Superior temporal gyrus (tissue), 1 donor: Measurements from ENCODE around the gene SLC16A1.
"Not testable (repeated sequence)": the region's sequence is repeated elsewhere in the genome, so short reads cannot be mapped to it uniquely, and the experiment has no call there.

Source experiments
- DNase-seq: peaks from one replicate; pipeline ENCODE4 v3.0.0-alpha.2; 2016; ENCODE audit errors: extremely low spot score

SLC16A1 gene

GRCh38 chr1:112971006-112971405 lies 15.0 kb upstream of the SLC16A1 start:
- no peak for DNase-seq

GRCh38 chr1:112964347-112964746 lies 8.4 kb upstream of the SLC16A1 start:
- DNase-seq, result no peak

- no peak for DNase-seq
These were observed 5.1 kb upstream of the SLC16A1 start for GRCh38 chr1:112961072-112961471.

GRCh38 chr1:112960384-112960783 lies 4.4 kb upstream of the SLC16A1 start:
- no peak for DNase-seq

GRCh38 chr1:112958236-112958635 lies 2.2 kb upstream of the SLC16A1 start:
- DNase-seq, result not testable (repeated sequence)

GRCh38 chr1:112957133-112957812 lies 1.3 kb upstream of the SLC16A1 start:
- DNase-seq, result peak; percentile 66

GRCh38 chr1:112956544-112957132 lies 642 bp upstream of the SLC16A1 start:
- DNase-seq, result no peak

- DNase-seq, result peak; percentile 51
These were observed 837 bp downstream of the SLC16A1 start for GRCh38 chr1:112954945-112955772.

- DNase-seq, result peak; percentile 40
These were observed 1.9 kb downstream of the SLC16A1 start for GRCh38 chr1:112954017-112954650.

GRCh38 chr1:112950426-112950825 lies 5.6 kb downstream of the SLC16A1 start:
- DNase-seq, result no peak

- DNase-seq, result no peak
These were observed 9.3 kb downstream of the SLC16A1 start for GRCh38 chr1:112946683-112947082.

- DNase-seq, result no peak
These were observed 16.2 kb downstream of the SLC16A1 start for GRCh38 chr1:112939810-112940209.

GRCh38 chr1:112938210-112938609 lies 17.8 kb downstream of the SLC16A1 start:
- no peak for DNase-seq

- no peak for DNase-seq
These were observed 18.5 kb downstream of the SLC16A1 start for GRCh38 chr1:112937495-112937894.

GRCh38 chr1:112937070-112937469 lies 18.9 kb downstream of the SLC16A1 start:
- peak; percentile 44 for DNase-seq

GRCh38 chr1:112935461-112936111 lies 20.4 kb downstream of the SLC16A1 start:
- no peak for DNase-seq

- no peak for DNase-seq
These were observed 21.4 kb downstream of the SLC16A1 start for GRCh38 chr1:112934577-112934976.

- DNase-seq, result no peak
These were observed 22.0 kb downstream of the SLC16A1 start for GRCh38 chr1:112933820-112934571.

- no peak for DNase-seq
These were observed 26.0 kb downstream of the SLC16A1 start for GRCh38 chr1:112929979-112930378.

GRCh38 chr1:112927462-112927990 lies 28.5 kb downstream of the SLC16A1 start:
- DNase-seq, result peak; percentile 80

GRCh38 chr1:112926858-112927257 lies 29.1 kb downstream of the SLC16A1 start:
- DNase-seq, result no peak
